GM18858 (cell line): ENCODE measurements around the gene PFKFB2.
A peak's percentile ranks its signal among the peaks of the same experiment; 100 is the strongest.

ENCODE experiments used
- ATAC-seq: cut with Tn5 transposase; IDR thresholded peaks from one replicate; pipeline ENCODE4 v1.9.1; 2021; ENCODE audit not compliant: unreplicated experiment

Gene PFKFB2

DNA sequence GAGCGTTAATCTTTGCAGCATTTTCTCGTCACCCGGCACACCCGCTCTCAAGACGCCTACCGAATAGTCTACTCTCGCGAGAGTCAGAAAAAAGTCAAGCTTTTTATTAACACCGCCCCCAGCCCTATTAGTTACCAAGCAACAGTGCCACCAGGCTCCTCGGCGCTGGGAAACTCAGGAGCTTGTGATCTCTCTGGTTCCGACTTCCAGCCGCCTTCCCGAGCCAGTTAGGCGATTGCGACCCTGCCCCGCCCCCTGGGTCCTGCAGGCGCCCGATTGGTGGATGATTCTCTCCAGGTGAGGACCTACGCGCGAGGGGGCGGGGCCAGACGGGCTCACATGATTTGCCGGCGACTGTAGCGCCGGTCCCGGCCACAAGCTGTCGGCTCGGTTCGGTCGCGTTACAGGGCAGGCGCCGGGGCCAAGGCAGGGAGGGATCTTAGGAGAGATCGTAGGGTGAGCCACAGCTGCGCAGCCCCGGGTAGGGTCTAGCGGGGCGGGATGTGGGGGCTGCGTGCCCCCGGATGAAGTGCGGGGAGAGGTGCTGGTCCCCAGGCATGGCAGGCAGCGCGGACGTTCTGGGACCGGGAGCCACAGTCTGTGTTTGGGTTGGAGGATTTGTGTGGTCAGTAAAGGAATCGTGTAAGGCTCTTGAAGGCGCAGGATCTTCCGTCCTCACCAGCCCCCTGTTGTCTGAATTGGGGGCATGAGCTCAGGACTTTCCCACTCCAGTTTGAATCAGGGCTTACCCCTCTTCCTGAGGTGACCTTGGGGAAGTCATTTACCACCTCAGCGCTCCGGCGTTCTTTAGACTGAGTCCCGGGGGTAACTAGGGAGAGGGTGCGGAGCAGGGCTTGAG lies at the start of gene PFKFB2:
Gene PFKFB2, plus strand, starts transcription at position 365 of the 859 bp plus-strand sequence. CDS start 1,443 bp downstream, outside the sequence.
- ATAC-seq, result peak; percentile 59

DNA sequence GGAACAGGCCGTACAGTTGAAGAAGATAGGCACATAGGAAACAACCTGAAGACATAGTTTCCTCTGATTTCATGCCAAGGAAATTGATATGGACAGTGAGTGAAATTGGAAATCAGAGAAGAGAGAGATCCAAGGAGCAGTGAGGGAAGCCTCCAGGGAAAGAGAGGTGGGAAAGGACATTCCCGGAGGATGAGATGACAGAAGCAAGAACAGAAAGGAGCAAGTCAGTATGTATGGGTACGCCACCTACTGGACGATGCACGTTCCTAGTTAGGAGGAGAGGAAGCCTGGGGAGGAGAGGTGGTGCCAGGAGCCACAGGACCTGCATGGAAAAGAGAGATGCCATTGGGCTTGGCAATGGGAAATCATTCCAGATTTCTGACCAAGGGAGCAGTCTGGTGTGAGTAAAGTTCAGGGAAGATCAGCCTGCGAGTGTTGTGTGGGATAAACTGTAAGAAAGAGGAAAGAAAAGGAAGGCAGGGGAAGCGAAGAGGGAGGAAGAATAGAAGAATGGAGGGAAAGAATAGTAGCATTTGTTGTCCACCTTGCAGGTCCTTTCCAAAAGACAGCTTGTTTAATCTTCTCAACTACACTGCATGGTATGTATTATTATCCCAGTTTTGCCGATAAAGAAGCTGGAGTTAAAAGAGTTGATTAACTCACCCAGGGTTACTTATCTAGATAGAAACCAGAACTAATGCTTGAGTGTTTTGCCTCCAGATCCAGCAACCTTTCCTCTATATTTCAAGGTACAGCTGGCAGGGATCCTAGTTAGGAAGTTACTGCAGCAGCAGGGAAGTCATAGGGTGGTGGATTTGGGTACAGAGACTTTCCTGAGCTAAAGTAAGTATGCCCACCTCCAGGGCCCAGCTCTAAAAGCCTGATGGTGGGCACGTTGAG lies 47.9 kb upstream of the PFKFB2 start:
- no peak for ATAC-seq

DNA sequence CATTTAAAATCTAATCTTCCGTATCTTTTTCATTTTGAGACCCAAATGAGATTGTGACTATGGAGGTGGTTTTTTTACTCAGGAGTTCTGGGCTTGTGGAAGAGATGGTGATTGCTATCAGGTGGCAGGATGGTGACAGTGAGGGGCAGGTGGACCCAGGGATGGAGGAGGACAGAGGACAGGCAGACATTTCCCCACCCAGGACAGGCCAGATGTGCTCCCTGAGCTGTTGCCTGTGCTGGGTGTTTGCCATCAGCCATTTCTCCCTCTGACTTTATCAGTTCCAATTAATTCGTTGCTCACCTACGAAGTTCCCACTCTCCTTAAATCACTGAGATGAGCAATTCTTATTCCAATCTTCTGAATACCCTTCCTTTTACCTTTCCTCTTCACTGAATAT lies 47.0 kb upstream of the PFKFB2 start:
- ATAC-seq, result no peak

DNA sequence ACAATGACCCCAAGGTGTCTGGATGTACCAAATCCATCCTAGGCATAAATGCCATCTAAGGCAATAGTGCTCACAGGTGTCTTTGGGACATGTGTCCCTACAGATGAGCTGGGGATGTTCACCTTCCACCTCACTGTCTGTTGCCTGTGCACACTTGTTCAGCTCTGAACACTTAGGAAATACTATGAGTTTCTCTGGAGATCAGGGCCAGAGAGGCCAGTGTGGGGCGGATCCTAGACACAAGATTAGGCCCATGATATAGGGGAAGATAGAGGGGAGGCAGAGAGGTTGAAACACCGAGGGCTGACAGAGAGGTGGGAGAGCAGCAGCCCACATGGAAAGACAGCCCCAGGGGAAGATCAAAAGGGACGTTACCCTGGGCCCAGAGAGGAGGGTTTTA lies 46.2 kb upstream of the PFKFB2 start:
- ATAC-seq, result no peak

DNA sequence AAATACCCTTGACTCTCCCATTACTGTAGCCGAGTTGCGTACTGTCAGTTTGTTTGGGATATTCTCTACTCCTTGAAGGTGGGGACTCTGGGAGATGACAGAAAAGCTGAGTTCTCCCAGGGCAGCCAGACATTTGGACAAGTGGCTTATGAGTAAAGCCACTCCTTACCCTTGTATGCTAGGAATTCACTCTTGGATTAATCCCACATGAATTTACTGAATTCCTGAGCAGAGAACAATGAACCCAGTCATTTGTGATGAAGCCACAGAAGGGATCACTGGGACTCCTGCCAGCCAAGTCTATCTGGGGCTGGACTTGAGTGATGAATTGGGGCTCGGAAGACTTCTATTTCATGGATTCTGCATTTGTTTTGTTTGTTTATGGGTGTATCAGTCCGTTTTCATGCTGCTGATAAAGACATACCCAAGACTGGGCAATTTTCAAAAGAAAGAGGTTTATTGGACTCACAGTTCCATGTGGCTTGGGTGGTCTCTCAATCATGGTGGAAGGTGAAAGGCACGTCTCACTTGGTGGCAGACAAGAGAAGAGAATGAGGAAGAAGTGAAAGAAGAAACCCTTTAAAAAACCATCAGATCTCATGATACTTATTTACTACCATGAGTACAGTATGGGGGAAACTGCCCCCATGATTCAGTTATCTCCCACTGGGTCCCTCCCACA lies 45.6 kb upstream of the PFKFB2 start:
- no peak for ATAC-seq

DNA sequence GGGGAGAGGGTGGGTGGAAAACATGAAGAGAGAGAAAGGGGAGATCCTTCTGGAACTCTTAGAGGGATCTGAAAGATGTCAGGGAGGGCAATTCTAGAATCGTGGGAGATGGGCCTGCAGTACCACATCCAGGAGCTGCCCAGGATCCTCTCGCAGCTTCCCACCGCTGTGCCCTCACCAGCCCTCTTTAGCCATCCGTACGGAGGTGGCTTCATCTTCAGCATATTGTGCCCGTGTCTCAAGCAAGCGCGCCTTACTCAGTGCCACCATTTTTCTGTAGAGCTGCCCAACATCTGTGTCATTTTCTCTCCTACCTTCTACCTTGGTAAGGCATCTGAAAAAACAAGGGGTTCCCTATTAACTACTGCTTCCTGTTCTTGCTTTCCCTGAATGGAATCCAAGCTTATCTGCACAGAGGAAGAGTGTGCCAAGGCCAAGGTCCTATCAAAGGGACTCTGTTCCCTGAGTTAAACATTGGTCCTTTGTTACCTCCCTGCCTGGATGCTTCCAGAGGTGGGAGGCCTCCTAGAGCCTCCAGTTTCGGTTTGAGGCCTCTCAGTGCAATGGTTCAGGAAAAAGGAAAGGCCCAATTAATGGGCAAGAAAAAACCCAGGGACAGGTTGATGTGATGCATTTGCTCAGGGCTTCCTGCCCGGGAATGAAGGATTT lies 43.8 kb upstream of the PFKFB2 start:
- ATAC-seq, result no peak

DNA sequence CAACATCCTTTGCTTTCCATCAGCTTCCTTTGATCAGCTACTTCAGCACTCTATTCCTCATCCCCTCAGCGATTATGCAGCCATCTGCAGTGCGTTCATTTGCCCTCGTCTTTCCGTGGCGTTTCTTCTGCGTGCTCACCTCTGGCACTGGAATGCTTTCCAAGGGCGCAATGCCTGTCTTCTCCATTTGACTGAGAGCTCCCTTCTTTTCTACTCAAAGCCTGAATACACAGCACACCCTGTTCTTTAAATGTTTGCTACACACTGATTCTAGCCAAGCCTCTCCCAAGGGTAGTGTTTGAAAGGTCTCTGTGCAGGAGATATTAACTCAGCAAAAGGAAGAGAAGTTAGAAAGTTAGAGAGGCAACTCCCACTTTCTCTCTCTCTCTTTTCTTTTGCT lies 43.1 kb upstream of the PFKFB2 start:
- no peak for ATAC-seq

DNA sequence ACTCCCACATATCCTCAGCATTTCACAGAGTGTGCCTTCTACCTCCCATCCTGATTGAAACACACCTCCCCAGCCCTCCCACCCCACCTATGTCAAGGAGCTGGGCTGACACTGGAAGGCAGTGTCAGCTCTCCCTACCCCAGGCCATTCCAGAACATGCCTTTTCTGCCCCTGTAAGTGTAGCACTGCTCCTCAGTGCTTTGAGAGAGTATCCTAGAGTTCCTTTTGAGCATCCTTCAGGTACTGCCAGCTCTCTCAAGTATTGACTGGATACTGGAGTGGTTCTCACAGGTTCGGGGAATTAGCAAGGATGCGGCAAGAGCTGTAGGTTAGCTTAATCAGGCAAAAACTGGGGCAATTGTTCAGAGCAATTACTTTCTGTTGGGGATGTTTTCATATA lies 42.3 kb upstream of the PFKFB2 start:
- no peak for ATAC-seq

DNA sequence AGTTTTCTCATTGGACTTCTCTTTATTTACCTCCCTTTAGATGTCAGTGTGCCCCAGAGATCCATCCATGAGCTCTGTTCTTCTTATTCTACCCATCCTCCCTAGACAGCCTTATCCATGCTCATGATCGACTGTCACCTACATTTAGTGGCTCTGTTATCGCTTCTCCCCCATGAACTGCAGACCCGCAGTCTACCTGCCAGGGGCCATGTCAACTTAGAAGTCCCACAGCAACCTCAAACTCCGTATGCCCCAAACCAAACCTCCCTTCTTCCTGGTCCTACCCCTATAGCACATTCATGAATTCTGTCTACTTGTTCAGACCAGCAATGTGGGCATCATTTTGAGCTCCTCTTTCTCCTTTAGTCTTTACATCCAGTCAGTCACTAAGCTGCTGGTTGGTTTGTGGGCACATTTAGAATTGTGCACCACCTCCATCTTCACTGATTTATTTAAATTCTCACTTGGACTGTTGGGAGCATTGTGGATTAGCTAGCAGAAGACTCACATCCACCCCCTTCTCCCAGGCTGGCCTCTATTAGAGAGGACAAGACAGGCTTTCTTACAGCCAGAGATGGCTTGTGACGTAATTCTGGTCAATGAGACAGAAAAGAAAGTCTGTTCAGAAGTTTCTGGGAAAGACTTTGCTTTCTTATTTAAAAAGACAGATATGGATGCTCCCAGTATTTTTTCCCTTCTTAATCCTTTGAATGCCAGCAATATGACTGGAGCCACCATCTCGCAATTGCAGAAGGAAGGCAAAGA lies 39.6 kb upstream of the PFKFB2 start:
- ATAC-seq, result no peak

DNA sequence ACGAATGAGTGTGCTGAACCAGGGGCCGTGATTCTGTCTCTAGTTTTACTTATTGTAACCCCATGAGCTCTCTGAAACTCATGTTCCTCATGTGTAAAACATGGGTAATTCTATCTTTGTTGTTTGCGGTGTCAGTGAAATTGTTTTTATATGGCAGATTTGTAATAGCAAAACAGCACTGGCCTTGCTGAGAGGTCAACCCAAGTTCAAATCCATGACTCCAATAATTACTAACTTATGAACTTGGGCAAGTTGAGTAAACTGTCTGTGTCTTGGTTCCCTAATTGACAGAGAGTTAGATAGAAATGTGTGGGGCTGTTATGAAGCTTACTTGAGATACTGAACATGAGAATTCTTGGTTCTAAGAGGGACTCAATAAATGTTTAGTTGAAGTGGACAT lies 38.3 kb upstream of the PFKFB2 start:
- ATAC-seq, result no peak

DNA sequence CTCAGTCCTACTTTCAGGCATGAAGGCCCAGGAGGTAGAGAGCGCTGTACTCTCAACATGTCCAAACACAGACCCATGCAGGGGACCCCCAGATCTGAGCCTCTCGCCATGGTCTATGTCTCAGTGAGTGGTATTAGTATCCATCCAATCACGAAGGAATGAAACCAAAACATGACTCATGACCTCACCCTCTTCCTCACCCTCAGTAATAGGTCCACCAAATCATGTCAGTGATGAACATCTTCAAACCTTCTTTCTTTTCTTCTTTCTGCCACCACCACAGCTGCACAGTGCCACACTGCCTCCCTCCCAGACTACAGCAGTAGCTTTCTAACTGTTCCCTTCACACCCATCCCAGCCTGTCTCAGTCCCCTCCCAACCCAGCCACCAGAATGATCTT lies 37.3 kb upstream of the PFKFB2 start:
- ATAC-seq, result no peak

DNA sequence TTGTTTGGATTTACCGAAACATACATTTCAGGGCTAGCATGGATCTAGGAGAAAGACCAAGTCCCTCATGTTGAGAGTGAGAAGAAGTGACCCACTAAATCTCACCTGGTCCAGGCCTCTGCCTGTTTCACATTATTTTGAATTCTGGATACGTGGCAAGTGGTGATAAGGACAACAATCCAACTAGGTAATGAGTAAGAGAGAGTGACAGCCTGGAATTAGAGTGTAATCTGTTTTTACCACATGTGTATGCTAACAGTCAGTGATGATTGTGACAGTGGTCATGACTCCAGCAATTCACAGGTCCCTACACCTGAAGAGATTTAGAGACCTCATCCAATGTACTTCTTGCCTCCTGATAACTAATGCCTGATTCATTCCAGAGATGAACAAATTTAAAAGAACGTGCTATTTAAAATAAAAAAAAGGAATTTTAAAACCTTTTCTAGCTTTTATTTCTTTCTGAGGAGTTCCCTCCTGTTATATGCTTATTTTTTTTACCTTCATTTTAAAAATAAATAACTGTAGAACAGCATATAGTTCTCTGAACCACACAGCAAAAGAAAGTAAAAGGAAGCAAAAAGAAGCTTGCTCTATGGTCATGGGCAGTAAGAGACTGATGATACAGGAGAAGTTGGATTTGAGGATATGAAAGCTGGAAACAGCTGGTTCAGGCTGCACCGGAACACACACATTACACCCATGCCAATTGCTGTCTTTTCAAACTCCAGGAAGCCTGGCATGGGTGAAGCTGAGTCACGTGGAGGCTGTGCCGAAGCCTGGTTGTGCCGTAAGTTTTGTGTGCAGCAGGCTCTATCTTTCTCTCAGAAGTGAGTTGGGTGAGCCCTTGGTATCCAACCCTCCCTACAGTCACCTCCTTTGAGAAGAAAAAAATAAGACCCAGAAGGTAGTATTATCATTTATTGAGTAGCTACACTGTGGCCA lies 35.2 kb upstream of the PFKFB2 start:
- no peak for ATAC-seq

DNA sequence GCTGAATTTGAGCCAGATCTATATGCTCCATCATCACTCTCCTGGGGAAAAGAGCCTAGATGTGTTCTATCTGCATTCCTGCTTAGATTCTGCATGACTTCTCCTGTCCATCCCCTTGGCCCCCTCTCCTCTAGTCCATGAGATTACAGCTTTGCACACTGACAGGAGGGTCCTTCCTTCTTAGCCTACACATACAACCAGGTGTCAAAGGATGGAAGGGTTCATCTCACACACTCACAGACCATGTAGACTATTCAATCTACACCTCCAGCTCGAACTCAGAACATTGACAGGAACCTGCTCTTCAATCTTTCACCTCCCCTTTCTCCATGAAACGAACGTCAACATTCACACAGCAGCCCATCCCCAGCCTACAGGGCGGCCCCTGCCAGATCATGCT lies 34.4 kb upstream of the PFKFB2 start:
- no peak for ATAC-seq

DNA sequence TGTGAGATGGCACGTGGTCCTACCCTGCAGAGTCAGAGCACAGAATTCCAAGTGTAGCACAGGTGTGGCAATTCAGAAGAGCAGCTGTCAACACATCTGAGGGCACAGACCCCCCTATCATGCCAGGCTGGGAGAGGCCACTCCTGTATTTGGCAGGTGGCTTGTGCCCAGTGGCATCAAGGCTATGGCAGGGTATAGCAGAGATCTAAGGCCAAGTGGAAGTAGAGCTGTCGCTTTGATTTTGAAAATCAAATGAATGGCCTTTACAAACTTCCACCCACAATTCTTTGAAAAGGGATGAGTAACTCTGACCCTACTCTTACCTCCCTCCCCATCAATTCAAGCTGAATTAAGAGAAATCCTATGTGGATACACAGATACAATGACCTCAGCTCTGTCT lies 33.9 kb upstream of the PFKFB2 start:
- ATAC-seq, result no peak

DNA sequence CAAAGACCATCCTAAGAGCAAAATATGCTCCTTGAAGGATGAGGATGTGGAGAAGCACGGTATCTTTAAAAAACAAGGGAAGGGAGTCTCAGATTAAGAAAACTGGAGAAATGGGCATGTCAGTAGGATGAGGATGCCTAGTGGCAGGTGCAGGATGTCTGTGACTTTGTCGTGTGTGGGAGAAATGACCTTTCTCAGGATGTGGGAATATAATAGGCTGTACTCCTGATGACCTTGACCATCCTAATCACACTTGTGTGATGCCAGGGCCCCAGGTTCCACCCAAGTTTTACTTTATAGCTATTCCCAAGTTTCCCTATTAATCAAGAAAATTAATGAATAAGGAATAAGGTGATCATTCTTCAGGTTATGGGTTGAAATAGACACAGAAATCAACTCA lies 33.4 kb upstream of the PFKFB2 start:
- ATAC-seq, result no peak

DNA sequence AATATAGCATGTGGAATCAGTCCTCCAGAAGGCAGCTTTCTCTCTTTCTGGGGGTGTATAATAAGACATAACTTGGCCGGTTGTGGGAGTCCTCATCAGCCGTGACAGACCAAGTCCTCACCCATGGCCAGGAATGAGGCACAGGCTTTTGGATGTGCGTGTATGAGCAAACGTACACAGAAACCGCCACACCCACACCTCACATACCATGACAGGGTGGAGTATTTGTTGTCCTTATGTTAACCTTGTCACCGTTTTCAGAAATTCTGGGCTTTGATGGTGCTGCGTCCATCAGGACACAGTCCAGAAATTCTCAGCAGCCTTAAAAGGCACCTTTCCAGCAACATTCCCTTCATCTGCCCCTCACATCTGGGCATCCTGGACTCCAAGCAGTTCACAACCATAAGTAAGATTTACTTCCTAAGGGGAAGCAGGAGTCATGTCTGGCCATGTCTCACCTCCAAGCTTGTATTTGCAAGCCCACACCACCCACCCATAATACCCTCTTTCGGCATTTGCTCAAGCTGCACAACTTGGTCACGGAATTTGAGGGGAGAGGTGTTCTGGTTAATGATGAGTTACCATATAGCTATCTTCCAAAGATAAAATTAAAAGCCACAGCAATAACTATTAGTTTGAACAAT lies 32.9 kb upstream of the PFKFB2 start:
- no peak for ATAC-seq

DNA sequence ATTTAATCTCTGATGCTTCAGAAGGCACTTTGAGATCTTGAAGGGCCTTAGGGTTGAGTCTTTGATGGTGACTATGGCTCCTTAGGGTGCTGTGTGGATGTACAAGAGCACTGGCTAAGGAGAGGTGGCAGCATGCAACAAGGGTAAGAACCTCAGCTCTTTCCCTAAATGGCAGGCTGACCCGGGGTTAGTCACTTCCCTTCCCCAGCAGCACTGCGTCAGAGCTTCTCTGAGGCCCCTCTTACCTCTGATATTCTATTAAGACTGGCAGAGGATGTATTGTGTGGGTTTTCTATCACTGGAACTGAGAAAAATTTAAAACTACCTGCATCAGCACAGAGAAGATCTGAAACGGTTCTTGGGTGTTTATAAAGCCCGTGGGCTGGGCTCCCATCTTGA lies 32.4 kb upstream of the PFKFB2 start:
- no peak for ATAC-seq

DNA sequence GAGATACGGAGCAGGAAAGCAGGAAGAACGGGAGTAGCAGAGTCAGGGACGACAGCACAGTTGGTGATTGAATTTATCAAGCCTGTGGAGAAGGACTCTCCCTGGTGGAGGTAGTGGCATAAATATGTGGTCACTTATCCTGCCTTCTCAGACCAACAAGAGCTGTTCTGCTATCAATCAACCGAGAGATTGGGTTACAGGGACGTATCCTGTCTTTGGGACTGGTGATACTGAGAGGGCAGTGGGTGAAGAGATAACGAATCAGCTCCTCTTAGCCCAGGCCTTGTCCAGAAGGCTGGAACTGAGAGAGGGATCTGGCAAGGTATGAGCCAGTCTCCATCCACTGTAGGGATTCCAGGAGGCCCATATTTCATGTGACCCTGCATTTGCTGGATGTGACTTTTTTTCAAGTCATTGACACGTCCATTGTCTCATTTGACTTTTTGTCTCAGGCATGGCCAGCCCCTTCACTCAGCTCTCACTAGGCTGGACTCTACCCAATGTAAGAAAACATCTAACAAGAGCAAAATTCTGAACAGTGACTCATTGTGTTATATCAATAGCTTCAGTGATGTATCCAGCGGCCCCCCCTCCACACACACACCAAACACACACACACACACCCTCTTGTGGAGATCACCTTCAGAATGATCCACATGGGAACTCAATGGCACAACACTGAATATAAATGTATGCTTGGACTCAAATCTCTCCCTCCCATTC lies 31.8 kb upstream of the PFKFB2 start:
- ATAC-seq, result no peak
